HFFc6 (cell line): Measurements from ENCODE around the gene PACSIN1. TPM values are rescaled to one million over a fixed set of nuclear protein-coding genes. Genes with fewer than 3 reads are reported as not detected.

Experiments
- DNase-seq: peaks from one replicate; pipeline ENCODE4 v3.0.0-alpha.2; 2018
- H3K27ac Mint-ChIP-seq: 2 replicates; pipeline ENCODE4 v1.8.0; 2020; ENCODE audit warnings: mild to moderate bottlenecking, mixed read lengths
- H3K27me3 Mint-ChIP-seq: 2 replicates; pipeline ENCODE4 v1.8.0; 2021; ENCODE audit warnings: mild to moderate bottlenecking, moderate library complexity, mixed read lengths; ENCODE audit not compliant: insufficient read depth
- H3K36me3 Mint-ChIP-seq: 2 replicates; pipeline ENCODE4 v1.8.0; 2021; ENCODE audit warnings: low read depth, mixed read lengths
- H3K4me1 Mint-ChIP-seq: 2 replicates; pipeline ENCODE4 v1.8.0; 2020; ENCODE audit warnings: low read depth, mixed read lengths
- H3K4me3 Mint-ChIP-seq: 2 replicates; pipeline ENCODE4 v1.8.0; 2020; ENCODE audit warnings: mild to moderate bottlenecking, moderate library complexity, mixed read lengths
- H3K9me3 Mint-ChIP-seq: 2 replicates; pipeline ENCODE4 v1.8.0; 2020; ENCODE audit warnings: mild to moderate bottlenecking, mixed read lengths
- total RNA-seq, 6 experiments: library from RNA; stranded (reverse); fragmentation: NEBNext Ultra II Directional; extraction: Animal tissue kit (Norgen Biotek cat#: 25700); gene quantifications; 2 replicates in 1 of 6; 3 replicates in 5 of 6; pipeline ENCODE4 v1.2.3, GENCODE V29; 2021
- TF ChIP-seq, protein P1 (sequence below): fragments of 200-600 bp; sonication (generic); IDR thresholded peaks from 2 replicates; pipeline ENCODE4 v1.5.0; 2021; ENCODE audit warnings: antibody characterized with exemption, mild to moderate bottlenecking

The PACSIN1 gene
- total RNA-seq, 6 experiments from 2014 or later: not detected

DNA sequence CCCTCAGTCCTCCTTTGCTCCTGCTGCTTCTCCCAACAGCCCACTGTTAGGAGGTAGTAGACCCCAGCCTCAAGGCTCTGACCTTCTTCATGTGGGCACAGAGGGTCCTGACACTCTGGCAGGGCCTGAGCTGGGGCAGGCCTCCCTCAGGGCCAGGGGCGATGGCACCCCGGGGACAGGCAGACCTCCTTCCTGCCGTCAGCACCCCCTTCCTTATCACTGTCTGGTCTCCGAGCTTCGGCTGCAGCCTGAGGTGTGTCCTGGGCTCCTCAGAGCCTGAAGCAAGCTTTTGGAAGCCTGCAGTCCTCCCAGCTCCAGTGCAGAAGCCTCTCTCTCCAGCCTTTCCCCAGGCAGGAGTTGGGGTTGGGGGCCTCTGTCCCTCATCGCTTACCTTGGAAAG, 68.3 kb downstream of the PACSIN1 start:
- H3K36me3 Mint-ChIP-seq: no peaks in the 10 kb centered on the region
- H3K4me3 Mint-ChIP-seq: no peak overlapping the region
- peaks cover 4% of the 10 kb centered on the region for H3K27me3 Mint-ChIP-seq
- H3K9me3 Mint-ChIP-seq: no peaks in the 10 kb centered on the region
- H3K4me1 Mint-ChIP-seq: no peaks in the 10 kb centered on the region
- DNase-seq: no peak
- TF ChIP-seq, protein P1, sequence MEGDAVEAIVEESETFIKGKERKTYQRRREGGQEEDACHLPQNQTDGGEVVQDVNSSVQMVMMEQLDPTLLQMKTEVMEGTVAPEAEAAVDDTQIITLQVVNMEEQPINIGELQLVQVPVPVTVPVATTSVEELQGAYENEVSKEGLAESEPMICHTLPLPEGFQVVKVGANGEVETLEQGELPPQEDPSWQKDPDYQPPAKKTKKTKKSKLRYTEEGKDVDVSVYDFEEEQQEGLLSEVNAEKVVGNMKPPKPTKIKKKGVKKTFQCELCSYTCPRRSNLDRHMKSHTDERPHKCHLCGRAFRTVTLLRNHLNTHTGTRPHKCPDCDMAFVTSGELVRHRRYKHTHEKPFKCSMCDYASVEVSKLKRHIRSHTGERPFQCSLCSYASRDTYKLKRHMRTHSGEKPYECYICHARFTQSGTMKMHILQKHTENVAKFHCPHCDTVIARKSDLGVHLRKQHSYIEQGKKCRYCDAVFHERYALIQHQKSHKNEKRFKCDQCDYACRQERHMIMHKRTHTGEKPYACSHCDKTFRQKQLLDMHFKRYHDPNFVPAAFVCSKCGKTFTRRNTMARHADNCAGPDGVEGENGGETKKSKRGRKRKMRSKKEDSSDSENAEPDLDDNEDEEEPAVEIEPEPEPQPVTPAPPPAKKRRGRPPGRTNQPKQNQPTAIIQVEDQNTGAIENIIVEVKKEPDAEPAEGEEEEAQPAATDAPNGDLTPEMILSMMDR: no peak
- H3K27ac Mint-ChIP-seq: no peak overlapping the region

DNA sequence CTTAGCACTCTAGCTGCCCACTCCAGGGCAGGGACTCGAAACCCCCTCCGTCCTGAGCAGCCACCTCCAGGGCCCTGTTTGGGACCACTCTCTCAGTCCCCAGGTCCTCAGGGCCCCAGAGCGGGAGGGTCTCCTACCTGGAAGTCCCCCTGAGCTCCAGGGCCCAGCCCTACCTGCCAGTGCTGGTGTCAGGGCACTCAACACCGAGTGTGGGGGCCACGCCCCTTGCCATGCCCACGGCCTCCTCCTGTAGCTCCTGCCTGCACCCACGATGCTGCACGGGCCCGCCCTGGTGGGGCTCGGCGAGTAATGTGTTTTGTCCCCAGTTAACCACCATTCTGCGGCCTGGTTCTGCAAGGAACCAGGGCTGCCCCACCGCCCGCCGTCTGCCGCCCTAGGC, 68.8 kb downstream of the PACSIN1 start:
- Mint-ChIP-seq H3K4me1 (no peaks in the 10 kb centered on the region), H3K9me3 (no peaks in the 10 kb centered on the region), H3K36me3 (no peaks in the 10 kb centered on the region), H3K27ac (no peak overlapping the region), H3K4me3 (no peak overlapping the region), H3K27me3 (peaks cover 2% of the 10 kb centered on the region)
- no peak for DNase-seq
- TF ChIP-seq, protein P1: no peak

DNA sequence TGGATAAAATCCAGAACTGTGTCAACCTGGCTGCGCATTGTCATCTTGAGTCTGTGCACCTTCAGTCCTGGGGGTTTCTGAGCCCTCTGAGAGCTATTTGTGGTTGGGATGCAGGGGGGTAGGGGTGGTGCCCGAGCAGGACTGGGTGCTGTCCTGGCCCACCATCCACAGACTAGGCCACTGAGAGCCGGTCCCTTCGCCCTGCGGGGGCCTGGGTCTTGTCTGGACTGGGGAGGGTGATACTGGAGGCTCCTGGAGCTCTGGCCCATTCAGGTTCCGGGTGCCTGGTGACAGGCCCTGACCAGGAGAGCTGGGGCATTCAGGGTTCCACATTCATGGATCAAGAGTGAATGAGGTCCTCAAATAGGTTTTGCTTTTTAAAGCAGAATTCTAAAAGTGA, 69.3 kb downstream of the PACSIN1 start:
- Mint-ChIP-seq H3K9me3 (no peaks in the 10 kb centered on the region), H3K4me3 (no peak overlapping the region), H3K27ac (no peak overlapping the region), H3K36me3 (no peaks in the 10 kb centered on the region), H3K4me1 (no peaks in the 10 kb centered on the region), H3K27me3 (no peaks in the 10 kb centered on the region; the same call in none of the 2 replicates)
- DNase-seq: no peak
- TF ChIP-seq, protein P1: no peak

DNA sequence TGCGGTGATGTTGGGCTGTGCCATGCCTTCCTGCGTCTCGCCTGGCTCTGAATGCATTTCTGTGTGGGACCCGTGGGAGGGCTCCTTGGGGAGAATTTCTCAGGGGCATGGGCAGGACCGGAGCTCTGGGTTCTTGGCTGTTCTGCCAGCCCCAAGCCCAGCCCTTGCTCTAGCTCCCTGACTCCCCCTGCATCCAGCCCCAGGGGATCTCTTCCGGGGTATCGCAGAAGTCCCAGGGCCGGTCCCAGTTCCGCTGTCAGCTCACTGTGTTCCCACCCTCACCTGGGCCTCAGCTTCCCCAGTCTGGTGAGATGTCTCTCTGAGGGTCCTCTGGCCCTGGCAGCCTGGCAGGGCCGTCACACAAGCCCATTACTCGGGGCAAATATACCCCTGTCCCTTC, 69.8 kb downstream of the PACSIN1 start:
- Mint-ChIP-seq H3K27ac (no peak overlapping the region), H3K4me1 (no peaks in the 10 kb centered on the region)
- TF ChIP-seq, protein P1: no peak

DNA sequence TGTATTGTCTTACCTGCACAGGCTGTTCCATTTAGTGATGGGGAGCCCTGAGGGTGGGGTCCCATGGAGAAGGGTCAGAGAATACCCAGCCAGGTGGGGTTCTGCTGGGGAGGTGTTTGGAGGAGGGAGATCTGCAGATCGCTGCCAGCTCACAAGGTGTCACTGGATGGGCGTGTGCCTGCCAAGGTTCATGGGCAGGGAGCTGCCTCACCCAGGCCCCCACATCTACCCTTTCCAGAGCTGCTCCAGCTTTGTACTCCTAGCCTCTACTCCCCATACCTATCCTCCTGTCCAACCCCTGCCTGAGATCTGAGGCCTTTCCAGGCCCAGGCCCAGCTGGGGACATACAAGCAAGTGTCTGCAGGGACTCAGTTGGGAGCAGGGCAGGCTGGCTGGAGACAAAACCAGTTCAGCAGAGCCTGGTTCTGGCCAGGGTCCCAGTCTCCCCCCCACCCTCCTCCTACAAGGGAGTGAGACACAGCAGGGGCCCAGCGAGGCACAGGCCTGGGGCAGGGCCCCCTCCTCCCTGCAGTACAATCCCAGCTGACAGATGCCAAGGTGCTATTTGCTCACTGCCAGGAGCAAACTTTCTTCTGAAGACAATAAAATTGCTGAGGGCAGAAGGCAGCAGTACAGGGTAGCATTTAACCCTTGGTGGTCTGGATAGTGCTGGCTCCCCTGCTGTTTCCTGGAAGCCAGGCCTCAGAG, 70.5 kb downstream of the PACSIN1 start:
- Mint-ChIP-seq H3K4me3 (no peak overlapping the region), H3K27ac (no peak overlapping the region), H3K27me3 (no peaks in the 10 kb centered on the region; the same call in none of the 2 replicates), H3K36me3 (no peaks in the 10 kb centered on the region), H3K9me3 (no peaks in the 10 kb centered on the region), H3K4me1 (no peaks in the 10 kb centered on the region)
- DNase-seq: no peak
- TF ChIP-seq, protein P1: no peak

More for the DNA sequence above, 69.8 kb downstream of the PACSIN1 start:
- Mint-ChIP-seq H3K36me3 (no peaks in the 10 kb centered on the region), H3K27me3 (no peaks in the 10 kb centered on the region; the same call in none of the 2 replicates), H3K4me3 (no peak overlapping the region), H3K9me3 (no peaks in the 10 kb centered on the region)
- no peak for DNase-seq
